ENCODE data around the gene ANKLE1. TPM values are rescaled to one million over a fixed set of nuclear protein-coding genes. Genes with fewer than 3 reads are reported as not detected.

The ANKLE1 gene
- total RNA-seq, 1 experiment from 2014 or later: 16.5 TPM

GRCh38 chr19:17242431-17243208 lies 39.1 kb upstream of the ANKLE1 start:
- no CpG with 5 or more reads among the region's 8 CpGs for WGBS (ENCODE audit: extremely low coverage, insufficient read length, low lambda C conversion rate)
- no peak overlapping the region for H3K9ac ChIP-seq (ENCODE audit: extremely low read depth, insufficient read length, low read length)

More at GRCh38 chr19:17242431-17243208, 39.1 kb upstream of the ANKLE1 start:
- Histone ChIP-seq H3K4me1 (ENCODE audit: insufficient read depth, low read length) (peaks cover 2% of the 10 kb centered on the region; the same call in 1 of the 2 replicates), H4K91ac (ENCODE audit: insufficient read length, low read depth, low read length) (no peak overlapping the region), H2BK15ac (ENCODE audit: low read depth, low read length) (no peak overlapping the region), H3K79me2 (ENCODE audit: insufficient read depth, low read length) (peaks cover 26% of the 10 kb centered on the region; the same call in 1 of the 2 replicates), H3K4ac (ENCODE audit: low read depth, low read length) (no peak overlapping the region), H2AK5ac (ENCODE audit: insufficient read length, low read length) (no peak overlapping the region), H2BK12ac (ENCODE audit: insufficient read length, low read depth, low read length) (no peak overlapping the region), H3K79me1 (ENCODE audit: insufficient read depth, low read depth, low read length, poor library complexity, severe bottlenecking) (peaks cover 3% of the 10 kb centered on the region), H3K23ac (ENCODE audit: insufficient read length, low read depth, low read length) (no peak overlapping the region), H3K4me2 (ENCODE audit: insufficient read depth, insufficient read length, low read length) (peak overlapping the region; percentile 63), H3K18ac (ENCODE audit: insufficient read length, low read depth, low read length) (no peak overlapping the region), H4K5ac (ENCODE audit: insufficient read length, low read depth, low read length) (no peak overlapping the region), H2BK20ac (ENCODE audit: low read depth, low read length, poor library complexity, severe bottlenecking) (no peak overlapping the region), H4K8ac (replicated peaks; ENCODE audit: insufficient read length, low read depth, low read length) (no peak overlapping the region), H3K23me2 (ENCODE audit: insufficient read length, low read depth, low read length, poor library complexity, severe bottlenecking) (peaks cover 17% of the 10 kb centered on the region), H3K27ac (ENCODE audit: insufficient read length, low read depth, low read length) (no peak overlapping the region), H3T11ph (ENCODE audit: low read length) (no peak overlapping the region), H2BK5ac (ENCODE audit: insufficient read length, low read length) (no peak overlapping the region), H3K56ac (ENCODE audit: insufficient read length, low read depth, low read length) (no peak overlapping the region), H3K14ac (ENCODE audit: insufficient read depth, low read length) (no peak overlapping the region; the same call in 1 of the 2 replicates), H2AFZ (ENCODE audit: low read length) (no peak overlapping the region), H4K20me1 (ENCODE audit: control insufficient read depth, insufficient read depth, insufficient read length) (no peaks in the 10 kb centered on the region), H2BK120ac (ENCODE audit: low read depth, low read length, poor library complexity, severe bottlenecking) (no peak overlapping the region), H3K27me3 (ENCODE audit: insufficient read depth, low read length) (no peaks in the 10 kb centered on the region), H3K9me3 (ENCODE audit: control insufficient read depth, low read depth, low read length) (no peaks in the 10 kb centered on the region)
- peaks cover 2% of the 10 kb centered on the region; the same call in 1 of the 2 replicates for H3K27me3 Mint-ChIP-seq (ENCODE audit: low read depth)
- peaks cover 31 to 35% of the 10 kb centered on the region in 2 experiments for H3K4me1 Mint-ChIP-seq
- TF ChIP-seq CTCF (conservative IDR thresholded peaks at IDR 0.05): no peak
- H3K9me3 Mint-ChIP-seq: peaks cover 0 to 3% of the 10 kb centered on the region in 2 experiments; a peak in 1 of 5 replicates
- H3K27ac Mint-ChIP-seq: peak overlapping the region; percentile 81 to 97 (median 89); a peak in 5 of 7 replicates
- DNase-seq: no peak
- H3K36me3 Mint-ChIP-seq (ENCODE audit: insufficient read depth in 1 of 3, low read depth in 3 of 3): peaks cover 4 to 35% (median 30%) of the 10 kb centered on the region in 3 experiments
- peak overlapping the region; percentile 91 to 95 for H3K4me3 Mint-ChIP-seq

Data from H9 (cell line).